HEK293T (cell line): ENCODE measurements around the gene FAM20C.

ENCODE experiments used
- CTCF ChIA-PET: fragments of 350-600 bp; formaldehyde crosslinking; extraction: SDS; loops from one replicate; lab custom pipeline; 2021; ENCODE audit warnings: antibody characterized with exemption, inconsistent platforms; lab: Yijun Ruan, JAX
- POLR2A ChIA-PET: fragments of 350-600 bp; formaldehyde crosslinking; extraction: SDS; loops from one replicate; lab custom pipeline; 2020; ENCODE audit warnings: antibody characterized with exemption, inconsistent platforms; lab: Yijun Ruan, JAX
- DNase-seq: peaks from one replicate; pipeline ENCODE4 v3.0.0; 2012; ENCODE audit warnings: mixed read lengths; ENCODE audit errors: extremely low spot score
- ARNT ChIP-seq: fragments of 450-650 bp; IDR thresholded peaks from 2 replicates; pipeline ENCODE4 v1.6.1; 2017; ENCODE audit warnings: mild to moderate bottlenecking
- BHLHE40 ChIP-seq: fragments of 450-650 bp; IDR thresholded peaks from 2 replicates; pipeline ENCODE4 v1.6.1; 2016; ENCODE audit warnings: mild to moderate bottlenecking, moderate library complexity, borderline replicate concordance
- CTBP1 ChIP-seq: fragments of 450-650 bp; IDR thresholded peaks from 2 replicates; pipeline ENCODE4 v1.6.1; 2016; ENCODE audit warnings: borderline replicate concordance
- ELF4 ChIP-seq: fragments of 450-650 bp; IDR thresholded peaks from 2 replicates; pipeline ENCODE4 v1.6.1; 2017; ENCODE audit warnings: antibody characterized with exemption
- FOXA1 ChIP-seq: fragments of 450-650 bp; IDR thresholded peaks from 2 replicates; pipeline ENCODE4 v1.6.1; 2016; ENCODE audit warnings: mild to moderate bottlenecking
- FOXK2 ChIP-seq: fragments of 450-650 bp; IDR thresholded peaks from 2 replicates; pipeline ENCODE4 v1.6.1; 2016; ENCODE audit warnings: mild to moderate bottlenecking
- FOXM1 ChIP-seq: fragments of 450-650 bp; IDR thresholded peaks from 2 replicates; pipeline ENCODE4 v1.6.1; 2017; ENCODE audit warnings: mild to moderate bottlenecking, borderline replicate concordance
- HDGF ChIP-seq: fragments of 450-650 bp; IDR thresholded peaks from 2 replicates; pipeline ENCODE4 v1.6.1; 2017; ENCODE audit warnings: antibody characterized with exemption, borderline replicate concordance
- L3MBTL2 ChIP-seq: fragments of 450-650 bp; conservative IDR thresholded peaks from 2 replicates; pipeline ENCODE4 v1.6.1; 2016; ENCODE audit warnings: mild to moderate bottlenecking
- LEF1 ChIP-seq: fragments of 450-650 bp; IDR thresholded peaks from 2 replicates; pipeline ENCODE4 v1.6.1; 2017; ENCODE audit warnings: mild to moderate bottlenecking, borderline replicate concordance
- NFRKB ChIP-seq: fragments of 450-650 bp; IDR thresholded peaks from 2 replicates; pipeline ENCODE4 v1.6.1; 2016; ENCODE audit warnings: mild to moderate bottlenecking, moderate library complexity
- PKNOX1 ChIP-seq: fragments of 450-650 bp; IDR thresholded peaks from 2 replicates; pipeline ENCODE4 v1.6.1; 2016
- SP1 ChIP-seq: fragments of 450-650 bp; IDR thresholded peaks from 2 replicates; pipeline ENCODE4 v1.6.1; 2017
- SUZ12 ChIP-seq: fragments of 450-650 bp; IDR thresholded peaks from 2 replicates; pipeline ENCODE4 v1.6.1; 2016; ENCODE audit warnings: mild to moderate bottlenecking
- TARDBP ChIP-seq: fragments of 450-650 bp; IDR thresholded peaks from 2 replicates; pipeline ENCODE4 v1.6.1; 2016
- ZNF384 ChIP-seq: fragments of 450-650 bp; IDR thresholded peaks from 2 replicates; pipeline ENCODE4 v1.6.1; 2016

Gene FAM20C

GRCh38 chr7:163971-164881, 28.1 kb upstream of the FAM20C start:
- no peak for DNase-seq
- CTCF ChIA-PET: no interaction called here
- TF ChIP-seq BHLHE40: no peak
- no peak for TF ChIP-seq SP1
- POLR2A ChIA-PET: no interaction called here

GRCh38 chr7:164882-165660, 27.3 kb upstream of the FAM20C start:
- POLR2A ChIA-PET: no interaction called here
- CTCF ChIA-PET: no interaction called here
- TF ChIP-seq FOXK2: no peak
- TF ChIP-seq LEF1: no peak
- no peak for TF ChIP-seq CTBP1
- TF ChIP-seq ZNF384: no peak
- TF ChIP-seq SUZ12: no peak
- TF ChIP-seq L3MBTL2: no peak
- TF ChIP-seq FOXA1: no peak
- no peak for TF ChIP-seq TARDBP
- no peak for TF ChIP-seq ELF4
- no peak for TF ChIP-seq FOXM1
- TF ChIP-seq HDGF: no peak
- no peak for TF ChIP-seq BHLHE40
- no peak for TF ChIP-seq PKNOX1
- no peak for DNase-seq

- TF ChIP-seq HDGF: no peak
- no peak for TF ChIP-seq FOXA1
- no peak for TF ChIP-seq LEF1
- no peak for TF ChIP-seq L3MBTL2
- TF ChIP-seq SUZ12: no peak
- no peak for TF ChIP-seq CTBP1
- POLR2A ChIA-PET: interaction anchor here (1.2 kb wide), 1 partner anchor 14 kb away, joined by 3 read pairs; no protein-coding TSS in a partner anchor
- no peak for DNase-seq
- CTCF ChIA-PET: no interaction called here
These were observed 26.6 kb upstream of the FAM20C start for GRCh38 chr7:165661-166337.

GRCh38 chr7:166338-167060, 25.9 kb upstream of the FAM20C start:
- CTCF ChIA-PET: no interaction called here
- TF ChIP-seq NFRKB: no peak
- no peak for TF ChIP-seq CTBP1
- TF ChIP-seq SP1: no peak
- no peak for TF ChIP-seq SUZ12
- TF ChIP-seq ZNF384: no peak
- TF ChIP-seq PKNOX1: no peak
- TF ChIP-seq HDGF: no peak
- TF ChIP-seq L3MBTL2: no peak
- no peak for TF ChIP-seq BHLHE40
- no peak for TF ChIP-seq ARNT
- no peak for TF ChIP-seq ELF4
- no peak for TF ChIP-seq FOXA1
- no peak for TF ChIP-seq LEF1
- no peak for TF ChIP-seq TARDBP
- TF ChIP-seq FOXM1: no peak
- TF ChIP-seq FOXK2: no peak
- DNase-seq: no peak

GRCh38 chr7:167090-167855, 25.1 kb upstream of the FAM20C start:
- CTCF ChIA-PET: no interaction called here
- POLR2A ChIA-PET: interaction anchor here (1.0 to 1.3 kb wide), 2 partner anchors 17 to 25 kb away, joined by 3 to 4 read pairs; partner anchors contain the start of gene FAM20C
- no peak for DNase-seq
- no peak for TF ChIP-seq FOXM1
- TF ChIP-seq NFRKB: no peak
- no peak for TF ChIP-seq PKNOX1
- TF ChIP-seq SP1: no peak
- TF ChIP-seq L3MBTL2: no peak
- TF ChIP-seq FOXA1: no peak
- TF ChIP-seq SUZ12: no peak
- TF ChIP-seq TARDBP: no peak
- TF ChIP-seq HDGF: no peak
- TF ChIP-seq CTBP1: no peak
- no peak for TF ChIP-seq FOXK2
- TF ChIP-seq ELF4: no peak
- TF ChIP-seq BHLHE40: no peak
- no peak for TF ChIP-seq LEF1
- TF ChIP-seq ARNT: no peak
- TF ChIP-seq ZNF384: no peak

More at GRCh38 chr7:166338-167060, 25.9 kb upstream of the FAM20C start:
- POLR2A ChIA-PET: interaction anchor here (1.2 kb wide), 1 partner anchor 15 kb away, joined by 3 read pairs; no protein-coding TSS in a partner anchor
